ENCODE data around the gene GORASP1. TPM values are rescaled to one million over a fixed set of nuclear protein-coding genes. Genes with fewer than 3 reads are reported as not detected.

GORASP1 gene
- total and polyA plus RNA-seq, 4 donors = 11.8 to 39.4 (median 19.3) TPM

DNA sequence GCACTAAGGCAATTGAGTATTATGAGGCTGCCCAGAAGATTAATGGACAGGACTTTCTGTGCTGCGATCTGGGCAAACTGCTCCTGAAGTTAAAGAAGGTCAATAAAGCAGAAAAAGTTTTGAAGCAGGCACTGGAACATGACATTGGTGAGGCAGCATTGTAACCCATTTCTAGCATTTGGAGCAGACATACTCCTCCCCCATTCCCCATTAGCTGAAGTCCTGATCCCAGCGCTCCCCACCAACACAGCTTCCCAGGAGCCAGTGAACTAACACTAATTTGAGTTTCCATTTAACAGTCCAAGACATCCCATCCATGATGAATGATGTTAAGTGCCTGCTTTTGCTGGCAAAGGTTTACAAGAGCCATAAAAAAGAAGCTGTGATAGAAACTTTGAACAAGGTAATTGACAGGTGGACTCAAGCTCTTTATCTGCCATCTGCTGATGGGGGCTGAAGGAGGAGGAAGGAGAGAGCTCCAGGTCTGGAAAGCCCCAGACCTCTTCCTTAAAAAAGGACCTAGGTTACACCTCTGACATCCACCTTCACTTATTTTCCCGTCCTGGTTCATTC, 23.4 kb upstream of the GORASP1 start:
- 89% methylated on average over 3 of the region's 3 CpGs for WGBS
- TF ChIP-seq, protein P1, sequence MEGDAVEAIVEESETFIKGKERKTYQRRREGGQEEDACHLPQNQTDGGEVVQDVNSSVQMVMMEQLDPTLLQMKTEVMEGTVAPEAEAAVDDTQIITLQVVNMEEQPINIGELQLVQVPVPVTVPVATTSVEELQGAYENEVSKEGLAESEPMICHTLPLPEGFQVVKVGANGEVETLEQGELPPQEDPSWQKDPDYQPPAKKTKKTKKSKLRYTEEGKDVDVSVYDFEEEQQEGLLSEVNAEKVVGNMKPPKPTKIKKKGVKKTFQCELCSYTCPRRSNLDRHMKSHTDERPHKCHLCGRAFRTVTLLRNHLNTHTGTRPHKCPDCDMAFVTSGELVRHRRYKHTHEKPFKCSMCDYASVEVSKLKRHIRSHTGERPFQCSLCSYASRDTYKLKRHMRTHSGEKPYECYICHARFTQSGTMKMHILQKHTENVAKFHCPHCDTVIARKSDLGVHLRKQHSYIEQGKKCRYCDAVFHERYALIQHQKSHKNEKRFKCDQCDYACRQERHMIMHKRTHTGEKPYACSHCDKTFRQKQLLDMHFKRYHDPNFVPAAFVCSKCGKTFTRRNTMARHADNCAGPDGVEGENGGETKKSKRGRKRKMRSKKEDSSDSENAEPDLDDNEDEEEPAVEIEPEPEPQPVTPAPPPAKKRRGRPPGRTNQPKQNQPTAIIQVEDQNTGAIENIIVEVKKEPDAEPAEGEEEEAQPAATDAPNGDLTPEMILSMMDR (IDR thresholded peaks at IDR 0.05; ENCODE audit: low read depth, low read length, missing input control) = no peak
- TF ChIP-seq JUND (IDR thresholded peaks at IDR 0.05) = no peak
- no peaks in the 10 kb centered on the region for H3K27me3 ChIP-seq (ENCODE audit: control insufficient read depth in 4 of 4, insufficient read depth in 4 of 4, low read length in 3 of 4)
- H3K27ac ChIP-seq (ENCODE audit: low read depth in 1 of 2, low read length in 2 of 2) = no peak overlapping the region
- H3K9ac ChIP-seq (ENCODE audit: low read depth in 1 of 2, low read length in 2 of 2) = no peak overlapping the region
- H3K4me3 ChIP-seq (ENCODE audit: low read depth in 1 of 3, low read length in 3 of 3) = no peak overlapping the region
- H3K36me3 ChIP-seq (ENCODE audit: control insufficient read depth in 4 of 4, insufficient read depth in 3 of 4, low read depth in 1 of 4, low read length in 3 of 4) = no peaks in the 10 kb centered on the region
- no peak for DNase-seq (ENCODE audit: low spot score)
- no peaks in the 10 kb centered on the region for H3K4me1 ChIP-seq (ENCODE audit: control insufficient read depth in 4 of 4, insufficient read depth in 4 of 4, low read length in 3 of 4)
- H3K9me3 ChIP-seq (ENCODE audit: control insufficient read depth in 4 of 4, low read length in 3 of 4) = no peaks in the 10 kb centered on the region

DNA sequence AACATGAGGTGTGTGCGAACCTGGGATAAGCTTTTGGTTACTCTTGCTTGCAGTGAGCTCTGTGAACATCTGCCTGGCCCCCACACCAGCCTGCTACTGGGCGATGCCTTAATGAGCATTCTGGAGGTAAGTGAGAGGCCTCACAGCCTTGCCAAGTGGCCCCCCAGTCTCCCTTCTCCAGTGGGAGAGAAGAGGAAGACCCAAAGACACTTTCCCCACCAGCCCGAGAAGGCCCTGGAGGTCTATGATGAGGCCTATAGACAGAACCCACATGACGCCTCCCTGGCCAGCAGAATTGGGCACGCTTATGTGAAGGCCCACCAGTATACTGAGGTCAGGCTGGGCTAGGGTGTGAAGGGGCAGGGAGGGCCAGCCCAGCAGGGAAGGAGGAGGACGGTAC, 22.6 kb upstream of the GORASP1 start:
- WGBS = 97% methylated on average over 6 of the region's 6 CpGs
- H3K27ac ChIP-seq (ENCODE audit: low read depth in 1 of 2, low read length in 2 of 2) = no peak overlapping the region
- H3K4me3 ChIP-seq (ENCODE audit: low read depth in 1 of 3, low read length in 3 of 3) = no peak overlapping the region
- no peak overlapping the region for H3K9ac ChIP-seq (ENCODE audit: low read depth in 1 of 2, low read length in 2 of 2)
- no peak for TF ChIP-seq HNF4A (conservative IDR thresholded peaks at IDR 0.05)
- TF ChIP-seq RAD21 (IDR thresholded peaks at IDR 0.05) = no peak
- TF ChIP-seq, protein P2, sequence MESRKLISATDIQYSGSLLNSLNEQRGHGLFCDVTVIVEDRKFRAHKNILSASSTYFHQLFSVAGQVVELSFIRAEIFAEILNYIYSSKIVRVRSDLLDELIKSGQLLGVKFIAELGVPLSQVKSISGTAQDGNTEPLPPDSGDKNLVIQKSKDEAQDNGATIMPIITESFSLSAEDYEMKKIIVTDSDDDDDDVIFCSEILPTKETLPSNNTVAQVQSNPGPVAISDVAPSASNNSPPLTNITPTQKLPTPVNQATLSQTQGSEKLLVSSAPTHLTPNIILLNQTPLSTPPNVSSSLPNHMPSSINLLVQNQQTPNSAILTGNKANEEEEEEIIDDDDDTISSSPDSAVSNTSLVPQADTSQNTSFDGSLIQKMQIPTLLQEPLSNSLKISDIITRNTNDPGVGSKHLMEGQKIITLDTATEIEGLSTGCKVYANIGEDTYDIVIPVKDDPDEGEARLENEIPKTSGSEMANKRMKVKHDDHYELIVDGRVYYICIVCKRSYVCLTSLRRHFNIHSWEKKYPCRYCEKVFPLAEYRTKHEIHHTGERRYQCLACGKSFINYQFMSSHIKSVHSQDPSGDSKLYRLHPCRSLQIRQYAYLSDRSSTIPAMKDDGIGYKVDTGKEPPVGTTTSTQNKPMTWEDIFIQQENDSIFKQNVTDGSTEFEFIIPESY (IDR thresholded peaks at IDR 0.05) = no peak
- H3K4me1 ChIP-seq (ENCODE audit: control insufficient read depth in 4 of 4, insufficient read depth in 4 of 4, low read length in 3 of 4) = no peaks in the 10 kb centered on the region
- no peaks in the 10 kb centered on the region for H3K27me3 ChIP-seq (ENCODE audit: control insufficient read depth in 4 of 4, insufficient read depth in 4 of 4, low read length in 3 of 4)
- DNase-seq (ENCODE audit: low spot score) = no peak
- no peaks in the 10 kb centered on the region for H3K36me3 ChIP-seq (ENCODE audit: control insufficient read depth in 4 of 4, insufficient read depth in 3 of 4, low read depth in 1 of 4, low read length in 3 of 4)
- no peaks in the 10 kb centered on the region for H3K9me3 ChIP-seq (ENCODE audit: control insufficient read depth in 4 of 4, low read length in 3 of 4)

DNA sequence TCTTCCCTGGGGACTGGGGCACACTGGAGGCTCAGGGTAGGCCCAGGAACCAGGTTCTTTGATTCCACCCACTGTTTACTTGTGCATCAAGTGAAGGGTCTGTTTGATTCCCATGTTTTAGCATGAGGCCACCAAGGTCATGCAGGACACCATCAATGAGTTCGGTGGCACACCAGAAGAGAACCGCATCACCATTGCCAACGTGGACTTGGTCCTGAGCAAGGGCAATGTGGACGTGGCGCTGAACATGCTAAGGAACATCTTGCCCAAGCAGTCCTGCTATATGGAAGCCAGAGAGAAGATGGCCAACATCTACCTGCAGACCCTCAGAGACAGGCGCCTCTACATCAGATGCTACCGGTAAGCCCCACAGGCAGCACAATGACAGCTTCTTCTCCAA, 21.5 kb upstream of the GORASP1 start:
- H3K9ac ChIP-seq (ENCODE audit: low read depth in 1 of 2, low read length in 2 of 2) = no peak overlapping the region
- no peak overlapping the region for H3K27ac ChIP-seq (ENCODE audit: low read depth in 1 of 2, low read length in 2 of 2)
- no peaks in the 10 kb centered on the region for H3K4me1 ChIP-seq (ENCODE audit: control insufficient read depth in 4 of 4, insufficient read depth in 4 of 4, low read length in 3 of 4)
- 98% methylated on average over 7 of the region's 7 CpGs for WGBS
- no peak overlapping the region for H3K4me3 ChIP-seq (ENCODE audit: low read depth in 1 of 3, low read length in 3 of 3)
- no peaks in the 10 kb centered on the region for H3K9me3 ChIP-seq (ENCODE audit: control insufficient read depth in 4 of 4, low read length in 3 of 4)
- H3K27me3 ChIP-seq (ENCODE audit: control insufficient read depth in 4 of 4, insufficient read depth in 4 of 4, low read length in 3 of 4) = no peaks in the 10 kb centered on the region
- no peak for TF ChIP-seq RXRA (IDR thresholded peaks at IDR 0.05)
- TF ChIP-seq JUND (IDR thresholded peaks at IDR 0.05) = no peak
- TF ChIP-seq SP1 (IDR thresholded peaks at IDR 0.05) = no peak
- TF ChIP-seq, protein P3, sequence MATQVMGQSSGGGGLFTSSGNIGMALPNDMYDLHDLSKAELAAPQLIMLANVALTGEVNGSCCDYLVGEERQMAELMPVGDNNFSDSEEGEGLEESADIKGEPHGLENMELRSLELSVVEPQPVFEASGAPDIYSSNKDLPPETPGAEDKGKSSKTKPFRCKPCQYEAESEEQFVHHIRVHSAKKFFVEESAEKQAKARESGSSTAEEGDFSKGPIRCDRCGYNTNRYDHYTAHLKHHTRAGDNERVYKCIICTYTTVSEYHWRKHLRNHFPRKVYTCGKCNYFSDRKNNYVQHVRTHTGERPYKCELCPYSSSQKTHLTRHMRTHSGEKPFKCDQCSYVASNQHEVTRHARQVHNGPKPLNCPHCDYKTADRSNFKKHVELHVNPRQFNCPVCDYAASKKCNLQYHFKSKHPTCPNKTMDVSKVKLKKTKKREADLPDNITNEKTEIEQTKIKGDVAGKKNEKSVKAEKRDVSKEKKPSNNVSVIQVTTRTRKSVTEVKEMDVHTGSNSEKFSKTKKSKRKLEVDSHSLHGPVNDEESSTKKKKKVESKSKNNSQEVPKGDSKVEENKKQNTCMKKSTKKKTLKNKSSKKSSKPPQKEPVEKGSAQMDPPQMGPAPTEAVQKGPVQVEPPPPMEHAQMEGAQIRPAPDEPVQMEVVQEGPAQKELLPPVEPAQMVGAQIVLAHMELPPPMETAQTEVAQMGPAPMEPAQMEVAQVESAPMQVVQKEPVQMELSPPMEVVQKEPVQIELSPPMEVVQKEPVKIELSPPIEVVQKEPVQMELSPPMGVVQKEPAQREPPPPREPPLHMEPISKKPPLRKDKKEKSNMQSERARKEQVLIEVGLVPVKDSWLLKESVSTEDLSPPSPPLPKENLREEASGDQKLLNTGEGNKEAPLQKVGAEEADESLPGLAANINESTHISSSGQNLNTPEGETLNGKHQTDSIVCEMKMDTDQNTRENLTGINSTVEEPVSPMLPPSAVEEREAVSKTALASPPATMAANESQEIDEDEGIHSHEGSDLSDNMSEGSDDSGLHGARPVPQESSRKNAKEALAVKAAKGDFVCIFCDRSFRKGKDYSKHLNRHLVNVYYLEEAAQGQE (IDR thresholded peaks at IDR 0.05) = no peak
- no peak for TF ChIP-seq RAD21 (IDR thresholded peaks at IDR 0.05)
- TF ChIP-seq, protein P2 (IDR thresholded peaks at IDR 0.05) = no peak
- TF ChIP-seq, protein P4, sequence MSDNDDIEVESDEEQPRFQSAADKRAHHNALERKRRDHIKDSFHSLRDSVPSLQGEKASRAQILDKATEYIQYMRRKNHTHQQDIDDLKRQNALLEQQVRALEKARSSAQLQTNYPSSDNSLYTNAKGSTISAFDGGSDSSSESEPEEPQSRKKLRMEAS (IDR thresholded peaks at IDR 0.05) = no peak
- no peak for TF ChIP-seq EGR1 (IDR thresholded peaks at IDR 0.05; ENCODE audit: low read depth in 2 of 2)
- TF ChIP-seq FOXA2 (IDR thresholded peaks at IDR 0.05) = no peak
- TF ChIP-seq NR2F2 (IDR thresholded peaks at IDR 0.05) = no peak
- TF ChIP-seq HNF4A (conservative IDR thresholded peaks at IDR 0.05) = no peak
- no peak for TF ChIP-seq HNF4G (IDR thresholded peaks at IDR 0.05)
- TF ChIP-seq, protein P5, sequence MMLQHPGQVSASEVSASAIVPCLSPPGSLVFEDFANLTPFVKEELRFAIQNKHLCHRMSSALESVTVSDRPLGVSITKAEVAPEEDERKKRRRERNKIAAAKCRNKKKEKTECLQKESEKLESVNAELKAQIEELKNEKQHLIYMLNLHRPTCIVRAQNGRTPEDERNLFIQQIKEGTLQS (IDR thresholded peaks at IDR 0.05) = no peak
- no peak for DNase-seq (ENCODE audit: low spot score)
- no peaks in the 10 kb centered on the region for H3K36me3 ChIP-seq (ENCODE audit: control insufficient read depth in 4 of 4, insufficient read depth in 3 of 4, low read depth in 1 of 4, low read length in 3 of 4)
